ENCODE measurements around the gene DOCK3.

Gene DOCK3

DNA sequence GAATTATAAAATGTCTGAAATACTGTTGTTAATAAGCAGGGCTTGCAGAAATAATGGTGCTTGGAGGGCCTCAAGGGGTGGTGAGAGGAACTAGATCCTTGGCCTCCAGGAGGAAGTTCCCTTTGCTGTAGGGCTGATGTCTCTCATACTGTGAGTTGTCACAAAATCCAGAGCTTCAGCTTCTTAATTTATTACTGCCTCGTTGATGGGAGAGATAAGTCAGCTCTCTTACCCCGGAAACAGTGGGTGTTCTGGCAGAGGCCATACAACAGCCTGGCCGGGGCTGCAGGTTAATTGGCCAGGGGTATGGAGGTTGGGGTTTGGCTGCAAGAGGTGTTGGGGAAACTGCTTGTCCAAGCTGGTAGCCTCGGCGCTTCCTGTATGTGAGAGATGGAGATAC, 42.3 kb upstream of the DOCK3 start:
- Histone ChIP-seq H3K36me3 (peaks cover 7 to 73% (median 36%) of the 10 kb centered on the region in 11 experiments; a peak in 16 of 22 replicates), H3K9me3 (replicated peaks in 1 of 11) (no peaks in the 10 kb centered on the region), H4K20me1 (peaks cover 59 to 100% (median 98%) of the 10 kb centered on the region in 11 experiments), H3K27ac (peak overlapping the region in 9 of 11 experiments; percentile 2 to 54 (median 29); a peak in 10 of 22 replicates), H3K4me3 (no peak overlapping the region), H3K27me3 (no peaks in the 10 kb centered on the region), H3K4me2 (peak overlapping the region; percentile 2 to 98 (median 68); a peak in 19 of 22 replicates), H3K9ac (peak overlapping the region in 1 of 11 experiments; percentile 5; a peak in 2 of 22 replicates), H3K4me1 (peaks cover 57 to 97% (median 80%) of the 10 kb centered on the region in 10 experiments)
- TF ChIP-seq Cebpa-rat (IDR thresholded peaks at IDR 0.05), result no peak

DNA sequence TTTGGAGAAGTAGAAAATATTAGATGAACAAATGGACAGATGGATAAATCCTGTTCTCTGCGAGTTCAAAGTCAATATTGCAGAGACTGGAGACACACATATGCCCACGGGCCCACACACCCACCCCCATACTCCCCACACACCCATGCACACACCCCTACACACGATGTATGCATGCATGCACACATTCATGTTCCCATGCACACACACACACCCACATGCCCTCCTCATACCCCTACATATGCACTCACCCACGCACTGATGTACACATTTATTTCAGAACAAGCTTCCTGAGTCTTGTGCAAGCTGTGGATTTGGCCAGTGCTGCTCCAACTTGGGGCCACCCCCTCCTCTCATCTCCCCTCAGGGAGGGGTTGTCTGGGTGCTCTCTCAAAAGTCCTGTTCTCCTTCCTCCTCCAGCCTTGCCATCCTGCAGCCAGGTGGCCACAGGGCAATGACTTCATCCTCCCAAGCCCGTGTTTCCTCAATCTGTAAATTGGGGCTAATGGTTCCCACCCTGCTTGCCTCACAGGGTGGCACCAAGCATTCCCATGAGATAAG, 41.4 kb upstream of the DOCK3 start:
- peak overlapping the region in 6 of 11 experiments; percentile 2 to 55 (median 40); a peak in 8 of 22 replicates for H3K27ac ChIP-seq
- no peaks in the 10 kb centered on the region for H3K27me3 ChIP-seq
- peak overlapping the region in 3 of 11 experiments; percentile 24 to 60 (median 30); a peak in 2 of 22 replicates for H3K9ac ChIP-seq
- H3K9me3 ChIP-seq (replicated peaks in 1 of 11), result no peaks in the 10 kb centered on the region
- no peak; a peak in 1 of 22 replicates for TF ChIP-seq Cebpa-rat (IDR thresholded peaks at IDR 0.05)
- H3K4me1 ChIP-seq, result peaks cover 50 to 94% (median 71%) of the 10 kb centered on the region in 10 experiments
- peaks cover 7 to 81% (median 30%) of the 10 kb centered on the region in 11 experiments; a peak in 16 of 22 replicates for H3K36me3 ChIP-seq
- H3K4me2 ChIP-seq, result peak overlapping the region; percentile 16 to 98 (median 68); a peak in 21 of 22 replicates
- no peak overlapping the region; a peak in 1 of 20 replicates for H3K4me3 ChIP-seq
- peaks cover 60 to 100% (median 98%) of the 10 kb centered on the region in 11 experiments for H4K20me1 ChIP-seq

DNA sequence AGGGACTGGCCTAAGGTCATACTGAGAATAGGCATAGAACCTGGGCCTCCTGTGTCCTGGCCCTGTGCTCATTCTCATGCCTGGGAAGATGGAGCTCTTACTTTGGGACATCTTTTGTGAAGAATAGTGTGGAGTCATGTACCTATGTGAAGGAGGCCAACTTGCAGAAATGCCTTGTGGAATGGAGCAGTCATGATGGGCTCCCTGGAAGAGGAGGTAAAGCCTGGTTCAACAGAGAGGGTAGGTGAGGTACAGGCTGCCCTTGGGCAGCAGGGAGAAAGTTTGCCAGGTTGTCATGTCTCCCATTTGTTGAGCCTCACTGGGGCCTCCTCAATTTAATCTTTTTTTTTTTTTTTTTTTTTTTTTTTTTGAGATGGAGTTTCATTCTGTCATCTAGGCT, 39.7 kb upstream of the DOCK3 start:
- H3K9ac ChIP-seq, result no peak overlapping the region
- no peaks in the 10 kb centered on the region for H3K27me3 ChIP-seq
- H3K4me2 ChIP-seq, result peak overlapping the region in 2 of 11 experiments; percentile 18 to 45; a peak in 3 of 22 replicates
- peaks cover 6 to 82% (median 33%) of the 10 kb centered on the region in 11 experiments; a peak in 18 of 22 replicates for H3K36me3 ChIP-seq
- no peak overlapping the region for H3K27ac ChIP-seq
- H3K9me3 ChIP-seq (replicated peaks in 1 of 11), result no peaks in the 10 kb centered on the region
- peaks cover 73 to 100% (median 99%) of the 10 kb centered on the region in 11 experiments for H4K20me1 ChIP-seq
- no peak overlapping the region for H3K4me3 ChIP-seq
- no peak for TF ChIP-seq Cebpa-rat (IDR thresholded peaks at IDR 0.05)
- peaks cover 47 to 79% (median 60%) of the 10 kb centered on the region in 10 experiments for H3K4me1 ChIP-seq

DNA sequence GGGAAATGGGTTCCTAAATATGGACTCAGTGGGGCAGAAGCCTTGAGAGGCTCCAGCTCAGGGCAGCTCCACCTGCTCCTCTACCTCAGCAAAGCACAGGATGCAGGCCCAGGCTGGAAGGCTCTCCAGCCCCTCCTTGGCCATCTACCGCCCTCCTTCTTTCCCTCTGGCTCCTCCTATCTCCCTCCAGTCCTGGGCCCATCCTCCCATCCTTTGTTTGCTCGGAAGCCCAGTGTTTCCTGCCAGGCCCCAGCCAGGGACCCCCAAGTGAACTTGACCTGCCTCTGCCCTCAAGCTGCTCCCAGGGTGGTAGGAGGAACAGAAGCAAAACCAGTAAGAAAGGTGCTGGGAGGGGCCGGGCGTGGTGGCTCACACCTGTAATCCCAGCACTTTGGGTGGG, 37.7 kb upstream of the DOCK3 start:
- Histone ChIP-seq H3K4me3 (no peak overlapping the region), H3K27me3 (no peaks in the 10 kb centered on the region), H3K4me2 (peak overlapping the region in 3 of 11 experiments; percentile 8 to 45 (median 23); a peak in 2 of 22 replicates), H3K9ac (peak overlapping the region in 1 of 11 experiments; percentile 45; a peak in 1 of 22 replicates), H3K27ac (no peak overlapping the region), H3K36me3 (peaks cover 25 to 82% (median 43%) of the 10 kb centered on the region in 11 experiments; a peak in 21 of 22 replicates), H3K9me3 (replicated peaks in 1 of 11) (no peaks in the 10 kb centered on the region), H4K20me1 (peaks cover 58 to 100% (median 95%) of the 10 kb centered on the region in 11 experiments), H3K4me1 (peaks cover 29 to 59% (median 41%) of the 10 kb centered on the region in 10 experiments)
- no peak for TF ChIP-seq Cebpa-rat (IDR thresholded peaks at IDR 0.05)

DNA sequence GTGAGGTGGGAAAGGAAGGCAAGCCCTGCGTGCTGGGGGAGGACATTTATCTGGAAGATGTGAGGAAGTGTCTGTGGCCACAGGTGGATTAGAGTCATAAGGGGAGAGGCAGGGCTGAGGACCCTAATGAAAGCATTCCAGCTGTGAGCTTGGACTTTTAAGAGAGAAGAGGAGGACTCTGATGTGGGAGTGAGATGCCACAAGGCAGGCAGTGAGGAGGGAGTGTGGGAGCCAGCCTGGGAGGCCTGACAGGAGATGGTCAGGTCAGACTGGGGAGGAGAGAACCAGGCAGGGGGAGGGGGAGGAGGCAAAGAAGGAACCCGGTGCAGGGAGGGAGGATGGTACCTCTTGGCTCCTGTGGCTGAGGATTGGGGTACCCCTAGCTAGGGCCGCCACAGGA, 36.8 kb upstream of the DOCK3 start:
- Histone ChIP-seq H3K4me1 (peaks cover 20 to 50% (median 31%) of the 10 kb centered on the region in 10 experiments), H3K9ac (no peak overlapping the region; a peak in 1 of 22 replicates), H3K27ac (no peak overlapping the region), H4K20me1 (peaks cover 50 to 100% (median 85%) of the 10 kb centered on the region in 11 experiments), H3K9me3 (replicated peaks in 1 of 11) (no peaks in the 10 kb centered on the region), H3K4me2 (no peak overlapping the region; a peak in 1 of 22 replicates), H3K27me3 (no peaks in the 10 kb centered on the region), H3K4me3 (no peak overlapping the region), H3K36me3 (peaks cover 31 to 92% (median 52%) of the 10 kb centered on the region in 11 experiments; a peak in 21 of 22 replicates)
- TF ChIP-seq Cebpa-rat (IDR thresholded peaks at IDR 0.05), result no peak

DNA sequence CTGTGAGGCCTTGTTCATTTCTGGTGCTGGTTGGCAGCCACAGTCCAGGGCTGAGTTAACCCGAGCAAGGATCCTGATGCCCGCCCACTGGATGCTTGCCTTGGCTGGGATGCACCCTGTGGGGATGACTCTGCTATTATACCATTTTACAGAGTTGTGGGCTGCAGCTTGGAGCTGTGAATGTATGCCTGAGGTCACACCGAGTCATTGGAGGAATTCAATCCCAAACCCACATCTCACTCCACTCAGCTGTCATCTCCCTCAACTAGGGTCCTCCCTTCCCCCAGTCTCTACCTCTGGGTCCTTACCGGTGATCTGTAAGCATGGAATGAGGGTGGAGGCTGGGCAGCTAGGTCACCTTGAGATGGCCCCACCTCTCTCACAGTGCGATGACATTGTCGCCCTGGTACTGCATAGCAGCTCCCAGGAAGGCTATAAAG, 35.7 kb upstream of the DOCK3 start:
- no peaks in the 10 kb centered on the region for H3K27me3 ChIP-seq
- H3K4me2 ChIP-seq, result no peak overlapping the region
- H3K27ac ChIP-seq, result no peak overlapping the region
- H3K4me3 ChIP-seq, result no peak overlapping the region
- H3K36me3 ChIP-seq, result peaks cover 42 to 95% (median 64%) of the 10 kb centered on the region in 11 experiments
- peaks cover 38 to 100% (median 78%) of the 10 kb centered on the region in 11 experiments for H4K20me1 ChIP-seq
- H3K9me3 ChIP-seq (replicated peaks in 1 of 11), result no peaks in the 10 kb centered on the region
- H3K9ac ChIP-seq, result no peak overlapping the region
- H3K4me1 ChIP-seq, result peaks cover 8 to 38% (median 20%) of the 10 kb centered on the region in 10 experiments
- TF ChIP-seq Cebpa-rat (IDR thresholded peaks at IDR 0.05), result no peak

DNA sequence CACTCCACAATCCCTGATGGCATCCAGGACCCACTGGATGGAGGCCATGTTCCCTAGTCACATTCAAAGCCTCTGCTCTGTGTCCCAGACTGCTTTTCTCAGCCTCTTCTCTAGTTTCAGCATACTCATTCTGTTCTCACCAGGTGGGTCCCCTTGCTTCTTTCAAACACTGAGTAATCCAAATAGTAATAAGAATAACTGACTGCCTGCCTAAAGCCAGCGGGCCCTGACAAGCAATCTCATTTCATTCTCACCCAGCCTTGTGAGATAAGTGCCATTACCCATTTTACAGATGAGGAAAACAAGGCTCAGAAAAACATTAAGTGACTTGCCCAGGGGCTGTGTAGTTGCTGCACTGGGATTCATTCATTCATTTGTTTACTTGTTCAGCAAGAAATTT, 32.3 kb upstream of the DOCK3 start:
- peaks cover 21 to 100% (median 54%) of the 10 kb centered on the region in 11 experiments for H4K20me1 ChIP-seq
- H3K27ac ChIP-seq, result no peak overlapping the region

DNA sequence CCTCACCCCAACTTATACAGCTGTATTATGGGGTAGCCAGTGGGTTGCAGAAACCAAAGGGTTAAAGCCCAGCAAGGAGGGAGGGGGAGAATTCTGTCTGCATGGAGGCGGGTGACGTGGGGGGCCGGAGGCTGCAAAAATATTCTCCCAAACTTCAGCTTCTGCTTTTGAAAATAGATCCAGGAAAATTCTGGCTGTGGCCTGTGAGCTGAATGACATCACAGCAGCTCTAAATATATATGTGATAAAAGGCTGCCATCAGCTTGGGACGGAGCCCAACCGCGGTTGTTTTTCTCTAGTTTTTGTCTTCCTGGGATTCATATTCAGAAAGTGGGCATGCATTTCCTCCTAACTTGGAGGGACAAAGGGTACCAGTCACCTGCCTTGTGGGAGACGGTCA, 30.2 kb upstream of the DOCK3 start:
- H3K36me3 ChIP-seq, result peaks cover 84 to 100% (median 98%) of the 10 kb centered on the region in 11 experiments
- no peak overlapping the region for H3K9ac ChIP-seq
- H3K4me3 ChIP-seq, result no peak overlapping the region
- H3K27ac ChIP-seq, result no peak overlapping the region
- peaks cover 0 to 3% (median 0%) of the 10 kb centered on the region in 10 experiments; a peak in 1 of 20 replicates for H3K4me1 ChIP-seq
- TF ChIP-seq Cebpa-rat (IDR thresholded peaks at IDR 0.05), result no peak
- H3K9me3 ChIP-seq (replicated peaks in 1 of 11), result no peaks in the 10 kb centered on the region
- peaks cover 5 to 100% (median 37%) of the 10 kb centered on the region in 11 experiments; a peak in 19 of 22 replicates for H4K20me1 ChIP-seq
- H3K27me3 ChIP-seq, result no peaks in the 10 kb centered on the region
- H3K4me2 ChIP-seq, result no peak overlapping the region

More for the DNA sequence above, 32.3 kb upstream of the DOCK3 start:
- H3K4me1 ChIP-seq, result peaks cover 0 to 8% (median 0%) of the 10 kb centered on the region in 10 experiments; a peak in 1 of 20 replicates
- no peak overlapping the region for H3K4me2 ChIP-seq
- H3K9ac ChIP-seq, result no peak overlapping the region; a peak in 1 of 22 replicates
- no peaks in the 10 kb centered on the region for H3K9me3 ChIP-seq (replicated peaks in 1 of 11)
- TF ChIP-seq Cebpa-rat (IDR thresholded peaks at IDR 0.05), result no peak
- no peaks in the 10 kb centered on the region for H3K27me3 ChIP-seq
- no peak overlapping the region for H3K4me3 ChIP-seq
- peaks cover 74 to 99% (median 88%) of the 10 kb centered on the region in 11 experiments for H3K36me3 ChIP-seq

DNA sequence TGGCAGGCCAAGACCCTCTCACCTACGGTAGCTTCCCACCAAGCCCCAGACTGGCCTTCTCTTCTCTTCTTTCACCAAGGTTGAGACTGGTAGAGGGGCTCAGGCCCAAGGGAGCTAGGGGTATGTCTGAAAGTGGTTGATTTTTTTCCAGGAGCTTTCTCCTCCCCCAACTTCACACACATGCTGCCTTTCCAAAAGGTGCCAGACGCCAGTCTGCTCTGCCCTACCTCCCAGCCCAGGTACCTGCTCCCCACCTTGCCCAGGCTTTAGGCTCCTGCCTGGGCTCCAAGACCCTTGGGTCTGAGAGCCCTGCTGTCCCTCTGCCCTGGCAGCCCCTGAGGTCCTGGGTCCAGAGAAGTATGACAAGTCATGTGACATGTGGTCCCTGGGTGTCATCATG, 29.3 kb upstream of the DOCK3 start:
- no peaks in the 10 kb centered on the region for H3K9me3 ChIP-seq (replicated peaks in 1 of 11)
- no peak for TF ChIP-seq Cebpa-rat (IDR thresholded peaks at IDR 0.05)
- peaks cover 0 to 4% (median 0%) of the 10 kb centered on the region in 10 experiments; a peak in 1 of 20 replicates for H3K4me1 ChIP-seq
- H3K9ac ChIP-seq, result no peak overlapping the region
- no peak overlapping the region for H3K4me3 ChIP-seq
- no peaks in the 10 kb centered on the region for H3K27me3 ChIP-seq
- H3K36me3 ChIP-seq, result peaks cover 76 to 100% (median 96%) of the 10 kb centered on the region in 11 experiments
- no peak overlapping the region for H3K27ac ChIP-seq
- H3K4me2 ChIP-seq, result no peak overlapping the region
- H4K20me1 ChIP-seq, result peaks cover 0 to 100% (median 29%) of the 10 kb centered on the region in 11 experiments; a peak in 19 of 22 replicates
